NCI-H774 (cell line): ENCODE measurements around the gene IMPDH1.

ENCODE experiments used
- DNase-seq: peaks from one replicate; lab custom pipeline; 2025; lab: John Stamatoyannopoulos, UW

The IMPDH1 gene

GRCh38 chr7:128434413-128435326 is 24.9 kb upstream of the IMPDH1 start:
- DNase-seq: no peak

GRCh38 chr7:128431754-128432153 is 22.0 kb upstream of the IMPDH1 start:
- no peak for DNase-seq

- DNase-seq: no peak
Measured at GRCh38 chr7:128431221-128431620, 21.4 kb upstream of the IMPDH1 start.

- no peak for DNase-seq
Measured at GRCh38 chr7:128430207-128430606, 20.4 kb upstream of the IMPDH1 start.

GRCh38 chr7:128427289-128427891 is 17.6 kb upstream of the IMPDH1 start:
- peak; percentile 32 for DNase-seq

- peak; percentile 8 for DNase-seq
Measured at GRCh38 chr7:128425850-128426249, 16.1 kb upstream of the IMPDH1 start.

GRCh38 chr7:128424686-128425275 is 15.0 kb upstream of the IMPDH1 start:
- DNase-seq: no peak

GRCh38 chr7:128422842-128423241 is 13.1 kb upstream of the IMPDH1 start:
- DNase-seq: no peak

GRCh38 chr7:128422037-128422436 is 12.3 kb upstream of the IMPDH1 start:
- DNase-seq: no peak

- DNase-seq: no peak
Measured at GRCh38 chr7:128421384-128421783, 11.6 kb upstream of the IMPDH1 start.

GRCh38 chr7:128420773-128421172 is 11.0 kb upstream of the IMPDH1 start:
- no peak for DNase-seq

GRCh38 chr7:128419257-128419656 is 9.5 kb upstream of the IMPDH1 start:
- DNase-seq: no peak

GRCh38 chr7:128417071-128417470 is 7.3 kb upstream of the IMPDH1 start:
- DNase-seq: no peak

GRCh38 chr7:128415217-128415785 is 5.5 kb upstream of the IMPDH1 start:
- no peak for DNase-seq

GRCh38 chr7:128410451-128410753 is 620 bp upstream of the IMPDH1 start:
- DNase-seq: no peak

GRCh38 chr7:128408709-128409595 is 830 bp downstream of the IMPDH1 start:
- DNase-seq: no peak

- no peak for DNase-seq
Measured at GRCh38 chr7:128407751-128408708, 1.8 kb downstream of the IMPDH1 start.

GRCh38 chr7:128407233-128407589 is 2.6 kb downstream of the IMPDH1 start:
- no peak for DNase-seq

GRCh38 chr7:128406314-128407232 is 3.2 kb downstream of the IMPDH1 start:
- DNase-seq: no peak
